Activated CD4-positive, alpha-beta T cell treated with anti-CD3 and anti-CD28 coated beads, Interleukin-10, Interleukin-2, amounts not matched to agents 100 ng/mL and 50 ng/mL, durations not matched to agents 16 hours and 8 hours (primary cell): ENCODE measurements around the gene CTNNA3.
"Not testable (repeated sequence)": the region's sequence is repeated elsewhere in the genome, so short reads cannot be mapped to it uniquely, and the experiment has no call there.

Source experiments
- DNase-seq: peaks from one replicate; pipeline ENCODE4 v3.0.0-alpha.2; 2020

CTNNA3 gene

GRCh38 chr10:67492317-67493019, 203.5 kb downstream of the CTNNA3 start:
- DNase-seq = no peak

- no peak for DNase-seq
These were observed 207.9 kb downstream of the CTNNA3 start for GRCh38 chr10:67487906-67488619.

GRCh38 chr10:67487199-67487598, 208.8 kb downstream of the CTNNA3 start:
- DNase-seq = no peak

GRCh38 chr10:67477868-67478267, 218.1 kb downstream of the CTNNA3 start:
- DNase-seq = no peak

- DNase-seq = no peak
These were observed 219.8 kb downstream of the CTNNA3 start for GRCh38 chr10:67476201-67476600.

GRCh38 chr10:67473850-67474633, 222.0 kb downstream of the CTNNA3 start:
- no peak for DNase-seq

GRCh38 chr10:67471022-67471421, 225.0 kb downstream of the CTNNA3 start:
- no peak for DNase-seq

GRCh38 chr10:67464278-67464677, 231.7 kb downstream of the CTNNA3 start:
- DNase-seq = no peak

GRCh38 chr10:67452892-67453291, 243.1 kb downstream of the CTNNA3 start:
- DNase-seq = no peak

- no peak for DNase-seq
These were observed 257.2 kb downstream of the CTNNA3 start for GRCh38 chr10:67438605-67439304.

- DNase-seq = no peak
These were observed 262.7 kb downstream of the CTNNA3 start for GRCh38 chr10:67433276-67433675.

- no peak for DNase-seq
These were observed 293.4 kb downstream of the CTNNA3 start for GRCh38 chr10:67402620-67403019.

- DNase-seq = no peak
These were observed 294.3 kb downstream of the CTNNA3 start for GRCh38 chr10:67401711-67402110.

- not testable (repeated sequence) for DNase-seq
These were observed 309.0 kb downstream of the CTNNA3 start for GRCh38 chr10:67386841-67387533.

GRCh38 chr10:67386260-67386659, 309.7 kb downstream of the CTNNA3 start:
- DNase-seq = no peak

GRCh38 chr10:67385566-67385965, 310.4 kb downstream of the CTNNA3 start:
- DNase-seq = no peak

- no peak for DNase-seq
These were observed 310.9 kb downstream of the CTNNA3 start for GRCh38 chr10:67385089-67385488.

- DNase-seq = no peak
These were observed 364.7 kb downstream of the CTNNA3 start for GRCh38 chr10:67331121-67331910.

- no peak for DNase-seq
These were observed 368.1 kb downstream of the CTNNA3 start for GRCh38 chr10:67327626-67328535.

- DNase-seq = no peak
These were observed 376.0 kb downstream of the CTNNA3 start for GRCh38 chr10:67319976-67320375.
